K562 treated with DMSO at 1 percent for 12 hours (cell line): ENCODE results near the gene ARHGEF7. TPM values are rescaled to one million over a fixed set of nuclear protein-coding genes. Genes with fewer than 3 reads are reported as not detected.

ENCODE experiments used
- total RNA-seq: library from RNA; unstranded; fragments of 300-600 nt; gene quantifications from 2 replicates; pipeline ENCODE4 v1.2.3, GENCODE V29; 2022; ENCODE audit not compliant: insufficient read depth

The ARHGEF7 gene
- 9.6 and 45.3 TPM in 2 replicates for total RNA-seq

GRCh38 chr13:111115061-111115964 is at the start of gene ARHGEF7:
ARHGEF7 (plus strand) TSS chr13:111115310; CDS start chr13:111115527, 217 bp downstream.

GRCh38 chr13:111319998-111320911 is 205.1 kb downstream of the ARHGEF7 start, which contains the start of gene TEX29:
TEX29 (plus strand) TSS chr13:111320642; CDS start chr13:111320891, 249 bp downstream.

Other genes with a start within 250 kb of the ARHGEF7 start
- gene ANKRD10, start 200.2 kb upstream of the ARHGEF7 start, total RNA-seq, result 26.5 and 47.1 TPM in 2 replicates
- gene TEX29, start 205.3 kb downstream of the ARHGEF7 start, total RNA-seq, result not detected in 2 replicates